LNCAP (cell line): Measurements from ENCODE around the gene POLDIP3.

Experiments used
- TF ChIP-seq, protein P1 (sequence below): fragments of 450-650 bp; IDR thresholded peaks from 2 replicates; pipeline ENCODE4 v1.5.1; 2017; ENCODE audit warnings: mild to moderate bottlenecking

The POLDIP3 gene

DNA sequence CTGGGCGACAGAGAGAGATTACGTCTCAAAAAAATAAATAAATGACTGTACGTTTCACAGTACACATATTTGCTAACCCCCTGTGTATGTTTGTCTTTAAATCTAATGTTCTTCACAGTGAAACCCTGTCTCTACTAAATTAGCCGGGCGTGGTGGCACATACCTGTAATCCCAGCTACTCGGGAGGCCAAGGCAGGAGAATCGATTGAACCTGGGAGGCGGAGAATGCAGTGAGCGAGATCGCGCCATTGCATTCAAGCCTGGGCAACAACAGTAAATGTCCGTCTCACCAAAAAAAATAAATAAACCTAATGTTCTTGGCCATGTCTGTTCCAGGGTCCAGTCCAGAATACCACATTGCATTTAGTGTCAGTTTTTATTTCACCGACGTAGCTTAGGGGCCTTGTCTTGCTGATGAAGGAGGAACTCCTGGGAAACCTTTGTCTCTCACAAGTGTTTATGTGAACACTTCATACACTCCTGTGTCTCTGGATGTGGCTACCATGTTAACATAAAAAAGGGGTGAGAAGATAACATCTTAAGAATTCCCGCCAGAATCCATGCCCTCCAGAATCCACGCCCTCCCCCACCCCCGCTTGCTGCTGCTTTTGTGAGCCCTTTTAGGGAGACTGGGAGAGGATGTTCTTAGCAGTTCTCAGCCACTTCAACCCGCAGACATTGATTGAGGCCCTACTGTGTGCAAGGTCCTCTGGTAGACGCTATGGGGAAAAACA is 65.9 kb downstream of the POLDIP3 start:
- TF ChIP-seq, protein P1, sequence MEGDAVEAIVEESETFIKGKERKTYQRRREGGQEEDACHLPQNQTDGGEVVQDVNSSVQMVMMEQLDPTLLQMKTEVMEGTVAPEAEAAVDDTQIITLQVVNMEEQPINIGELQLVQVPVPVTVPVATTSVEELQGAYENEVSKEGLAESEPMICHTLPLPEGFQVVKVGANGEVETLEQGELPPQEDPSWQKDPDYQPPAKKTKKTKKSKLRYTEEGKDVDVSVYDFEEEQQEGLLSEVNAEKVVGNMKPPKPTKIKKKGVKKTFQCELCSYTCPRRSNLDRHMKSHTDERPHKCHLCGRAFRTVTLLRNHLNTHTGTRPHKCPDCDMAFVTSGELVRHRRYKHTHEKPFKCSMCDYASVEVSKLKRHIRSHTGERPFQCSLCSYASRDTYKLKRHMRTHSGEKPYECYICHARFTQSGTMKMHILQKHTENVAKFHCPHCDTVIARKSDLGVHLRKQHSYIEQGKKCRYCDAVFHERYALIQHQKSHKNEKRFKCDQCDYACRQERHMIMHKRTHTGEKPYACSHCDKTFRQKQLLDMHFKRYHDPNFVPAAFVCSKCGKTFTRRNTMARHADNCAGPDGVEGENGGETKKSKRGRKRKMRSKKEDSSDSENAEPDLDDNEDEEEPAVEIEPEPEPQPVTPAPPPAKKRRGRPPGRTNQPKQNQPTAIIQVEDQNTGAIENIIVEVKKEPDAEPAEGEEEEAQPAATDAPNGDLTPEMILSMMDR = no peak

- TF ChIP-seq, protein P1 = no peak
Measured at GRCh38 chr22:42547562-42547961, 67.1 kb downstream of the POLDIP3 start.

DNA sequence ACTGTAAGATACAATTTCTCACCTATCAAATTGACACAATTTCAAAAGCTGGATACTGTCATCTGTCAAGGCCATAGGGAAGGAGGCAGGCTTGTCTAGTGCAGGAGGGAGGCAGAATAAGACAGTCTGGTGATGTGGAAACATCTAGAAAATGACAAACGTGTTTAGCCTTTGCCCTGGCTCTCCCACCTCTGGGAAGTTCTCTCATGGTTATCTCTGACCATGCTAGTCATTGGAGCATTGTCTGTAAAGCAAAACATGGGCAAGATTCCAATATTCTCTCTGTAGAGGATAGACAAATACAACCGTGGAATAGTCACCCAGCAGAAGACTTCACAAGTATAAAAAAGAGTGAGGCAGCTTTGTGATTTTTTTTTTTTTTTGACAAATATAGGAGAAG is 70.0 kb downstream of the POLDIP3 start:
- TF ChIP-seq, protein P1 = no peak

DNA sequence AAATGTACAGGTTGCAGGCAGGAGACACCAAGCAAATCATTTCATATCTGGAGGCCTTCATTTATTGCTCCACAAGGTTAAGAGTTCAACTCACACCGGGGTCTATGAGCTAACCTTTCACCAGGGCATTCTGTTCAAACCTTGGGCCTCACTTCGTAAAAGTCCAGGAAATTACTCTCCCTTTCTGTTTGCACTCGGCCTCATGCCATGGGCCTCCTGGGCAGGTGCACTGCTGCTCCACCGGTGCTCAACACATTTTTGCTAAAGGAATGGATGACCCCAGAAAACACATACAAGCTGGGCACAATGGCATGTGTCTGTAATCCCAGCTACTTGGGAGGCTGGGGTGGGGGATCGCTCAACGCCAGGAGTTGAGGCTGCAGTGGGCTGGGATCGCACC is 78.5 kb downstream of the POLDIP3 start:
- TF ChIP-seq, protein P1 = no peak
